GM18517 (cell line): ENCODE results near the gene CD109.
"Not testable (repeated sequence)": the region's sequence is repeated elsewhere in the genome, so short reads cannot be mapped to it uniquely, and the experiment has no call there.

Source experiments
- ATAC-seq: cut with Tn5 transposase; IDR thresholded peaks from one replicate; pipeline ENCODE4 v1.9.1; 2021; ENCODE audit warnings: mild to moderate bottlenecking, moderate library complexity; ENCODE audit not compliant: unreplicated experiment

CD109 gene

GRCh38 chr6:73851048-73851447 is 155.0 kb downstream of the CD109 start:
- ATAC-seq: not testable (repeated sequence)

- peak; percentile 71 for ATAC-seq
These were observed 159.2 kb downstream of the CD109 start for GRCh38 chr6:73854998-73855718.

- no peak for ATAC-seq
These were observed 161.4 kb downstream of the CD109 start for GRCh38 chr6:73857341-73857890.

GRCh38 chr6:73858376-73858775 is 162.4 kb downstream of the CD109 start:
- ATAC-seq: no peak

DNA sequence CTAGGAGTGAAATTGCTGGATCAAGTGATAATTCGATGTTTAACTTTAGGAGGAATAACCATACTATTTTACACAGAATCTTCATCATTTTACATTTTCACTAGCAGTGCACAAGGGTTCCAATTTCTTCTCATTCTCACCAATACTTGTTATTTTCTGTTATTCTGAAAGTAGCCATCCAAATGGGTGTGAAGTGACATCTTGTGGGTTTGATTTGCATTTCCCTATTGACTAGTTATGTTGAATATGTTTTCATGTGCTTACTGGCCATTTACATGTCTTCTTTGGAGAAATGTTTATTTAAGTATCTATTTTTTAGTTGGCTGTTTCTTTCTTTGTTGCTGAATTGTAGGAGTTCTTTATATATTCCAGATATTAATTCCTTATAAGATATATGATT is 164.3 kb downstream of the CD109 start:
- no peak for ATAC-seq

DNA sequence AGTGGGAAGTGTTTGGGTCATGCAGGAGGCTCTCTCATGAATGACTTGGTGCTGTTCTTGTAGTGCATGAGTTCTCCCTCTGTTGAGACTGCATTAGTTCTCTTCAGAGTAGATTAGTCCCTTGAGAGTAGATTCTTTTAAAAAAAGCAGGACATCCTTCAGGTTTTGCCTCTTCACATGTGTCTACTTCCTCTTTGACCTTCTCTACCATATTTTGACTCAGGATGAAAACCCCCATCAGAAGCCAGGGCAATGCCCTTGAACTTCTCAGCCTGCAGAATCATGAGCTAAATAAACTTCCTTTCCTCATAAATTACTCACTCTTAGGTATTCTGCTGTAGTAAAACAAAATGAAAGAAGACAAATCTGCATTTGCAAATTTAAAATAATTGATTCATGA is 170.3 kb downstream of the CD109 start:
- ATAC-seq: no peak

DNA sequence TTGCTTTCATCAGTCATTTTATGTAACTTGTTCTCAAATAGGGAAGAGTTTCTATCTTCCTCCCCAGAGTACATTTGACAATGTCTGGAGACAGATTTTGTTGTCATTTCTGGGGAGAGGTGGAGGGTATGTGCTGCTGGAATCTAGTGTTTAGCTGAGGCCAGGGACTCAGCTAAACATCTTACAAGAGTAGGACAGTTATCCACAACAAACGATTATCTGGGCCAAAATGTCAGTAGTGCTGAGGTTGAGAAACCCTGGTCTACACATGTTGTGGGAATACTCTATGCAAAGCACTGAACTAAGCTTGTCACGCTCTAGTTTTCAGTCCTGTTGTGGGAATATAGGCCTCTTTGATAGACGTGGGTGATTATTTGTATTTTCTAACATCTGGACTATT is 171.4 kb downstream of the CD109 start:
- ATAC-seq: no peak

- ATAC-seq: no peak
These were observed 174.9 kb downstream of the CD109 start for GRCh38 chr6:73870907-73871306.

- no peak for ATAC-seq
These were observed 177.1 kb downstream of the CD109 start for GRCh38 chr6:73873081-73873480.
